GM12878 (cell line): ENCODE results near the gene RPL10. TPM values are rescaled to one million over a fixed set of nuclear protein-coding genes. Genes with fewer than 3 reads are reported as not detected.

Experiments used
- ATAC-seq: fragments of 200-7000 bp; cut with Tn5 transposase; 3 replicates; pipeline ENCODE4 v1.9.1; 2020; ENCODE audit warnings: mild to moderate bottlenecking, moderate library complexity
- BruUV-seq: library from RNA; stranded (reverse); fragments of 400-500 nt; replicated peaks from 2 replicates; lab custom pipeline; 2021; lab: Mats Ljungman, UMichigan
- CTCF ChIA-PET: fragments of 300-600 bp; sonication (Branson Sonifier 250); formaldehyde crosslinking; extraction: SDS; loops from one replicate; lab custom pipeline; 2021; ENCODE audit warnings: inconsistent platforms; lab: Yijun Ruan, JAX
- POLR2A ChIA-PET: fragments of 350-600 bp; formaldehyde crosslinking; extraction: SDS; loops from one replicate; lab custom pipeline; 2021; ENCODE audit warnings: inconsistent platforms; lab: Charles Lee
- RAD21 ChIA-PET: fragments of 300-600 bp; sonication (Branson Sonifier 250); formaldehyde crosslinking; loops from one replicate; lab custom pipeline; 2023; ENCODE audit warnings: antibody characterized with exemption; ENCODE audit not compliant: unreplicated experiment; lab: Charles Lee
- SMC1A ChIA-PET: fragments of 300-600 bp; sonication (Branson Sonifier 250); formaldehyde crosslinking; loops from one replicate; lab custom pipeline; 2023; ENCODE audit not compliant: unreplicated experiment, uncharacterized antibody; lab: Charles Lee
- DNase-seq: peaks from one replicate; pipeline ENCODE4 v3.0.0-alpha.2; 2011; ENCODE audit warnings: low read depth, low spot score
- FAIRE-seq: peaks from 3 replicates; lab custom pipeline; 2011; peaks lifted over from hg19 to GRCh38; lab: Jason Lieb, UNC
- H2AFZ ChIP-seq: 2 replicates; pipeline ENCODE4 v1.6.0; 2011; ENCODE audit warnings: low read depth, low read length, control low read depth; ENCODE audit not compliant: control insufficient read depth
- H3K27ac ChIP-seq: 2 replicates; pipeline ENCODE4 v1.5.1; 2011; ENCODE audit warnings: control low read depth; ENCODE audit not compliant: control insufficient read depth, insufficient read depth
- H3K27me3 ChIP-seq, 2 experiments: replicated peaks in 1 of 2; 2 replicates each; pipeline versions ENCODE4 v1.6.0 to v1.6.1; 2011; ENCODE audit warnings: low read length in 1 of 2; ENCODE audit not compliant: control insufficient read depth in 2 of 2, insufficient read depth in 2 of 2
- H3K36me3 ChIP-seq, 2 experiments: 2 replicates each; pipeline ENCODE4 v1.5.1; 2011; ENCODE audit warnings: low read length in 1 of 2; ENCODE audit not compliant: control insufficient read depth in 2 of 2, insufficient read depth in 2 of 2
- H3K4me1 ChIP-seq: 2 replicates; pipeline ENCODE4 v1.6.1; 2011; ENCODE audit warnings: mild to moderate bottlenecking, low read length, moderate library complexity, mixed read lengths; ENCODE audit not compliant: control insufficient read depth, insufficient read depth
- H3K4me2 ChIP-seq: 2 replicates; pipeline ENCODE4 v1.6.0; 2011; ENCODE audit warnings: control low read depth; ENCODE audit not compliant: control insufficient read depth, insufficient read depth
- H3K4me3 ChIP-seq: fragments of 200-600 bp; sonication (generic); 2 replicates; pipeline ENCODE4 v1.5.1; 2016
- H3K79me2 ChIP-seq: 2 replicates; pipeline ENCODE4 v1.6.0; 2011; ENCODE audit warnings: low read length; ENCODE audit not compliant: control insufficient read depth, insufficient read depth
- H3K9ac ChIP-seq: 2 replicates; pipeline ENCODE4 v1.8.0; 2011; ENCODE audit warnings: low read length, control low read depth, mixed read lengths; ENCODE audit not compliant: control insufficient read depth, insufficient read depth
- H3K9me3 ChIP-seq: replicated peaks from 3 replicates; pipeline ENCODE4 v1.5.1; 2011; ENCODE audit warnings: mild to moderate bottlenecking, low read length; ENCODE audit not compliant: control insufficient read depth, insufficient read depth
- H4K20me1 ChIP-seq: 2 replicates; pipeline ENCODE4 v1.6.0; 2011; ENCODE audit not compliant: control insufficient read depth, insufficient read depth
- CHD4 ChIP-seq: fragments of 200-600 bp; sonication (generic); IDR thresholded peaks from 2 replicates; pipeline ENCODE4 v1.6.1; 2016; ENCODE audit warnings: mild to moderate bottlenecking
- CREM ChIP-seq: IDR thresholded peaks from 2 replicates; pipeline ENCODE4 v1.6.1; 2014; ENCODE audit warnings: antibody characterized with exemption, low read depth
- GATAD2B ChIP-seq: fragments of 450-650 bp; conservative IDR thresholded peaks from 2 replicates; pipeline ENCODE4 v1.6.1; 2017; ENCODE audit warnings: low read depth, mild to moderate bottlenecking, moderate library complexity
- PML ChIP-seq: IDR thresholded peaks from 2 replicates; pipeline ENCODE4 v1.6.1; 2012; ENCODE audit warnings: low read length, inconsistent platforms
- SREBF1 ChIP-seq: IDR thresholded peaks from 2 replicates; pipeline ENCODE4 v1.6.1; 2012; ENCODE audit warnings: mild to moderate bottlenecking, low read length
- WGBS: methylation state at CpG from one replicate; pipeline ENCODE4 v1.1.6; 2016; ENCODE audit warnings: low lambda C conversion rate; ENCODE audit not compliant: insufficient replicate concordance, insufficient coverage; ENCODE audit errors: missing lambda C conversion rate; 5-methylcytosine and 5-hydroxymethylcytosine counted together
- in situ Hi-C: fragments of 300-500 bp; cut with MboI; formaldehyde crosslinking; loops from 9 replicates; pipeline ENCODE4 v1.14.3; 2018; ENCODE audit warnings: mixed read lengths
- intact Hi-C: fragments of 100-400 bp; cut with micrococcal nuclease; formaldehyde crosslinking; loops from one replicate; pipeline ENCODE4 v1.14.2; 2022; ENCODE audit not compliant: unreplicated experiment
- polyA plus RNA-seq, 11 experiments: library from polyadenylated mRNA; depleted of rRNA in 4 of 11; unstranded in 6 of 11; stranded (reverse) in 5 of 11; fragments of >200 nt; fragmentation: Nextera tagmentation in 4 of 11; fragmentation: Illumina TruSeq in 1 of 11; extraction: Ambion mirVana in 4 of 11; extraction: Trizol in 1 of 11; gene quantifications; 1 replicate in 1 of 11; 2 replicates in 10 of 11; pipeline versions ENCODE4 v1.2.1 to v1.2.3, GENCODE V29; 2011 to 2016; ENCODE audit warnings: inconsistent platforms in 2 of 11, missing spikeins in 2 of 11, low read depth in 1 of 11
- total RNA-seq, 4 experiments: library from RNA; depleted of rRNA in 3 of 4; stranded (reverse); fragments of >200 nt in 3 of 4; fragmentation: Illumina TruSeq in 1 of 4; extraction: Trizol in 1 of 4; gene quantifications; 2 replicates each; pipeline versions ENCODE4 v1.2.1 to v1.2.3, GENCODE V29; 2013 to 2021
- TF ChIP-seq, protein P1 (sequence below): fragments of 450-650 bp; IDR thresholded peaks from 2 replicates; pipeline ENCODE4 v1.6.1; 2017; ENCODE audit warnings: antibody characterized with exemption, mild to moderate bottlenecking, moderate library complexity

The RPL10 gene
- total and polyA plus RNA-seq, 10 of the 15 experiments (the other 5 are each of a cell fraction or from before 2014, with no cell fraction given), result 1,938 to 7,222 (median 4,494) TPM

DNA sequence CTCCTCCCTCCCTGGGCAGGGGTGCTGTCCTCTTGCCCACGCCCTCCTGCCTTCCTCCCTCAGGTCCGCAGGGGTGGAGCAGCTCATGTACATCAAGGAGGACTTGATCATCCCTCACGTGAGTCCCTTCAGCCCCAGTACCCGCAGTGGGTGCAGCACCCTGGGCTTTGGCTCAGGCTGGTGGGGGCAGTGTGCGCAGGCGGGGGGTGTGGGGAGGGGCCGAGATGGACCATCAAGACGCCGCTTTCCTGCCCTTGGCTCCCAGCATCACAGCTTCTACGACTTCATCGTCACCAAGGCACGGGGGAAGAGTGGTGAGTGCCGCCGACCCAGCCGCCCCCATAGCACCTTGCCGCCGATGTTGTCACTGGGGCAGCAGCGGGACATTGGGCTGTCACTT is 51.4 kb downstream of the RPL10 start:
- ChIA-PET RAD21 (no interaction called here), POLR2A (no interaction called here), SMC1A (no interaction called here), CTCF (no interaction called here)
- Histone ChIP-seq H3K9ac (no peak overlapping the region), H3K4me3 (no peak overlapping the region), H3K27me3 (no peaks in the 10 kb centered on the region), H4K20me1 (no peaks in the 10 kb centered on the region), H3K9me3 (no peaks in the 10 kb centered on the region; the same call in 2 of the 3 replicates), H3K27ac (no peak overlapping the region), H2AFZ (no peak overlapping the region), H3K36me3 (peaks cover 0 to 2% of the 10 kb centered on the region in 2 experiments; a peak in 2 of 4 replicates), H3K4me1 (0 out of 2 replicates have a peak, but pooled peaks cover 3% of the 10 kb centered on the region)
- intact Hi-C loops, result no loop called here
- no peak for FAIRE-seq
- ATAC-seq, result no peak
- no peak for TF ChIP-seq CHD4
- no peak for TF ChIP-seq GATAD2B
- TF ChIP-seq SREBF1, result no peak
- TF ChIP-seq CREM, result no peak
- TF ChIP-seq PML, result no peak
- TF ChIP-seq, protein P1, sequence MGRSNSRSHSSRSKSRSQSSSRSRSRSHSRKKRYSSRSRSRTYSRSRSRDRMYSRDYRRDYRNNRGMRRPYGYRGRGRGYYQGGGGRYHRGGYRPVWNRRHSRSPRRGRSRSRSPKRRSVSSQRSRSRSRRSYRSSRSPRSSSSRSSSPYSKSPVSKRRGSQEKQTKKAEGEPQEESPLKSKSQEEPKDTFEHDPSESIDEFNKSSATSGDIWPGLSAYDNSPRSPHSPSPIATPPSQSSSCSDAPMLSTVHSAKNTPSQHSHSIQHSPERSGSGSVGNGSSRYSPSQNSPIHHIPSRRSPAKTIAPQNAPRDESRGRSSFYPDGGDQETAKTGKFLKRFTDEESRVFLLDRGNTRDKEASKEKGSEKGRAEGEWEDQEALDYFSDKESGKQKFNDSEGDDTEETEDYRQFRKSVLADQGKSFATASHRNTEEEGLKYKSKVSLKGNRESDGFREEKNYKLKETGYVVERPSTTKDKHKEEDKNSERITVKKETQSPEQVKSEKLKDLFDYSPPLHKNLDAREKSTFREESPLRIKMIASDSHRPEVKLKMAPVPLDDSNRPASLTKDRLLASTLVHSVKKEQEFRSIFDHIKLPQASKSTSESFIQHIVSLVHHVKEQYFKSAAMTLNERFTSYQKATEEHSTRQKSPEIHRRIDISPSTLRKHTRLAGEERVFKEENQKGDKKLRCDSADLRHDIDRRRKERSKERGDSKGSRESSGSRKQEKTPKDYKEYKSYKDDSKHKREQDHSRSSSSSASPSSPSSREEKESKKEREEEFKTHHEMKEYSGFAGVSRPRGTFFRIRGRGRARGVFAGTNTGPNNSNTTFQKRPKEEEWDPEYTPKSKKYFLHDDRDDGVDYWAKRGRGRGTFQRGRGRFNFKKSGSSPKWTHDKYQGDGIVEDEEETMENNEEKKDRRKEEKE, result no peak
- TF ChIP-seq, all 136 proteins: peak for 0
- H3K4me2 ChIP-seq, result no peak overlapping the region
- no peak for DNase-seq
- WGBS, result 76% methylated on average over 18 of the region's 18 CpGs
- in situ Hi-C loops, result no loop called here
- BruUV-seq, result no TSS peak
- peaks cover 3% of the 10 kb centered on the region for H3K79me2 ChIP-seq
